HS-27A (cell line): ENCODE results near the gene STK31.
A peak's percentile ranks its signal among the peaks of the same experiment; 100 is the strongest.
"Not testable (repeated sequence)": the region's sequence is repeated elsewhere in the genome, so short reads cannot be mapped to it uniquely, and the experiment has no call there.

Experiments
- DNase-seq: peaks from one replicate; pipeline ENCODE4 v3.0.0-alpha.2; 2012; ENCODE audit warnings: low read depth, missing footprints

STK31 gene

DNA sequence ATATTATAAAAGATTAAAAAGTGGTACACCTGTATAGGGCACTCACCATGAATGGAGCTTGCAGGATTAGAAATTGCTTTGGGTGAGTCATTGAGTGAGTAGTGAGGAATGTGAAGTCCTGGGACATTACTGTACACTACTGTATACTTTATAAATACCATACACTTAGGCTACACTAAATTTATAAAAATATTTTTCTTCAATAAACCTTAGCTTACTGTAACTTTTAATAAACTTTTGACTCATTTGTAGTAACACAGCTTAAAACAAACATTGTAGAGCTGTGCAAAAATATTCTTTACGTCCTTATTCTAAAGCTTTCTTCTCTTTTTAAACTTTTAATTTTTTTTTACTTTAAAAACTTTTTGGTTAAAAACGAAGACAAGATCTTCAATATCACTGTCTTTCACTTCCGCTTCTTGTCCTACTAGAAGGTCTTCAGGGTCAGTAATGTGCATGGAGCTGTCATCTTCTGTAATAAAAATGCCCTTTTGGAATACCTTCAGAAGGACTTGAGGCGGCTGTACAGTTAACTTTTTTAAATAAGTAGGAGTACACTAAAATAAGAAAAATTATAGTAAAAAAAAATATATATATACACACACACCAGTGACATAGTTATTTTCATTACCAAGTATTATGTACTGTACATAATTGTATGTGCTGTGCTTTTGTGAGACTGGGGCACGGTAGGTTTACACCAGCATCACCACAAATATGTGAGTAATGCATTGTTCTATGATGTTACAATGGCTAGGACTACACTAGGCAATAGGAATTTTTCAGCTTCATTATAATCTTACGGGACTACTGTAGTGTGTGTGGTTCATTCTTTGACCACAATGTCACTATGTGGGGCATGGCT lies 3.5 kb downstream of the STK31 start:
- DNase-seq = peak; percentile 61

DNA sequence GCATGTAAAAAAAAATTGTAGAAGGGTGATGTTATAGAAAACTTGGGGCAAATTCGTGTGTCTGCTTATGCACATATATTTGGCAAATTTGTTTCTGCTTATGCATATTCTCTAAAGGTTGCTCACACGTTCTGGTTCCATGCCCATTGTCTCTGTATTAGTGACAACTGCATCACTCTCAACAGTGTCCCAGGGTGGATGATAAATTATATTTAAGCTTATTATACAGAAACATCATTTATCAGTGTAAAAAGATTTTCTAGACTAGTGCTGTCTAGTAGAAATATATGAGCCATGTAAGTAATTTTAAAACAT lies 4.1 kb downstream of the STK31 start:
- no peak for DNase-seq

DNA sequence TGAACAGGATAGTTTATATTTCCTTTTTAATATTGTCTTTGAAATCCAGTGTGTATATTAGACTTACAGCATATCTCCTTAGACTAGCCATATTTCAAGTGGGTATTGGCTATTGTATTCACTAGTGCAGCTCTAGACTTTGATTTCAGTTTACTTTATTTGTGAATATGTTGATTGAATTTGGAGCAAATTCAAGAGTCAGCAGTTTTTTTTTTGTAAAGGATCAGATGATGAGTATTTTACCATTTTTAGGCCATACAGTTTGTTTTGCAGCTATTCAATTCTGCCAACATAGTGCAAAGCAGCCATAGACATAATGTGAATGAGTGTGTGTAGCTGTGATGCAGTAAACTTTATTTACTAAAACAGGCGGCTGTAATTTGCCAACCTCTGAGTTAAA lies 4.6 kb downstream of the STK31 start:
- DNase-seq = no peak

DNA sequence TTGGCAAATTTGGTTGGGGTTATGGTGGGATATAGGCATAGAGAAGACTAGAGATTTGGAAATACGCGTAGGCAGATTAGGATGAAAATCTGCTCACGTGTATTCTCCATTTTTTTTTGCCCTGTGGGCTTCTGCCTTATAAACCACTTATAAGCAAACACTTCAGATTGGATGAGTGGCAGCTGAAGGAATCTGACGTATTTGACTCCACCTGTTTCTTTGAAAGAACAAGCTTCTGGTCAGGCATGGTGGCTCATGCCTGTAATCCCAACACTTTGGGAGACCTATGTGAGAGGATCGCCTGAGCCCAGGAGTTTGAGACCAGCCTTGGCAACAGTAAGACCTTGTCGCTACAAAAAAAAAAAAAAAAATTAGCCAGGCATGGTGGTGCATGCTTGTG lies 5.1 kb downstream of the STK31 start:
- DNase-seq = no peak

DNA sequence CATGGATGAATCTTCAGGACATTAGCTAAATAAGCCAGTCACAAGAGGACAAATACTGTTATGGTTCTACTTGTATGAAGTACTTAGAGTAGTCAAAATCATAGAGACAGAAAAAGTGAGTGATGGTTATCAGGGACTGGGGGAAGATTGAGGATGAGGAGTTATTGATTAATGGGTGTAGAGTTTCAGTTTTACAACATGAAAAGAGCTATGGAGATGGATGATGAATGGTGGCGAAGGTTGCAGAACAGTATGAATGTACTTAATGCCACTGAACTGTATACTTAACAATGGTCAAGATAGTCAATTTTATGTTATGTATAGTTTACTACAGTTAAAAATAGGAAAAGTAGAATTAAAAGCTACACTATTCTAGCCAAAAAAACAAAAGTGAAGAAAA lies 7.8 kb downstream of the STK31 start:
- no peak for DNase-seq

DNA sequence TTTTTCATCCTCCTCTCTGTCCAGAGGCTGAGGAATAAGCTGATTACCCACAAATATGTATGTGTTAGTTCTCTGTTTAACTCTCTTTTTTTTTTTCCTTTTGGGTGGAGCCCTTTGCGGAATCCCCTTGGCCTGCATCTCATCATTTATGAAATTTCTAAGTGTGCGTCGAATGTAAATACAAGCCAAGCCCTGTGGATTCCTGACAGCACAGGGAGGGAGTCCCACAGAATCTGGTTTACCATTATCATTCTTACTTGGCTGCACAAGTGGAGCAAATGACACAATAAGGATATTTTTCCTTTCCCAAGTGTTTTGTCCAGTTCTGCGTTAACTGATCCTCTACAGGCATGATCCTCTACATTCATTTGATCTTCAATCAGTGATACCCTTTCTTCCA lies 11.4 kb downstream of the STK31 start:
- DNase-seq = no peak

DNA sequence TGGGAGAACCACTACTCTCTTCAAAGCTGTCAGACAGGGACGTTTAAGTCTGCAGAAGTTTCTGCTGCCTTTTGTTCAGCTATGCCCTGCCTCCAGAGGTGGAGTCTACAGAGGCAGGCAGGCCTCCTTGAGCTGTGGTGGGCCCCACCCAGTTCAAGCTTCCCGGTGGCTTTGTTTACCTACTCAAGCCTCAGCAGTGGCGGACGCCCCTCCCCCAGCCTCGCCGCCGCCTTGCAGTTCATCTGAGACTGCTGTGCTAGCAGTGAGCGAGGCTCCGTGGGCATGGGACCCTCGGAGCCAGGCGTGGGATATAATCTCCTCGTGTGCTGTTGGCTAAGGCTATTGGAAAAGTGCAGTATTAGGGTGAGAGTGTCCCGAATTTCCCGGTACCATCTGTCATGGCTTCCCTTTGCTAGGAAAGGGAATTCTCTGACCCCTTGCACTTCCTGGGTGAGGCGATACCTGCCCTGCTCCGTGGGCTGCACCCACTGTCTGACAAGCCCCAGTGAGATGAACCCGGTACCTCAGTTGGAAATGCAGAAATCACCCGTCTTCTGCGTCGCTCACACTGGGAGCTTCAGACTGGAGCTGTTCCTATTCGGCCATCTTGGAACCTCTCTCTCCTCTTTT lies 12.7 kb downstream of the STK31 start:
- not testable (repeated sequence) for DNase-seq

DNA sequence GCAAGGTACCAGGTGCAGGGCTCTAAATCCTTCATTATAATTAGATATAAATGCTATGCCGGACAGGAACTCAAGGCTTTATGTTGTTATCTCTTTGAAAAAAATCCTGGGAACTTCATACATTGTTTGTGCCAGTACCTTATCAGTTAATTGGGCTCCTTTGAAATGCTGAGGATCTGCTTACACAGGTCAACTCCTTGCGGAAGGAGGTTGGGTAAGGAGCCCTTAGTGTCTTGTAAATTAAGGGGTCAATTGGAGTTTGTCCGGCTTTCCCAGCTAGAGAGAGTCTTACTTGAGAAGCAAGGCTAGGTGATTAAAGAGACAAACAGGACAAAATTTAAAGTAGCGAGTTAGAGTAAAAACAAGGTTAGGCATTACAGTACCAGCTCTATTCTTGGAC lies 14.1 kb downstream of the STK31 start:
- not testable (repeated sequence) for DNase-seq

DNA sequence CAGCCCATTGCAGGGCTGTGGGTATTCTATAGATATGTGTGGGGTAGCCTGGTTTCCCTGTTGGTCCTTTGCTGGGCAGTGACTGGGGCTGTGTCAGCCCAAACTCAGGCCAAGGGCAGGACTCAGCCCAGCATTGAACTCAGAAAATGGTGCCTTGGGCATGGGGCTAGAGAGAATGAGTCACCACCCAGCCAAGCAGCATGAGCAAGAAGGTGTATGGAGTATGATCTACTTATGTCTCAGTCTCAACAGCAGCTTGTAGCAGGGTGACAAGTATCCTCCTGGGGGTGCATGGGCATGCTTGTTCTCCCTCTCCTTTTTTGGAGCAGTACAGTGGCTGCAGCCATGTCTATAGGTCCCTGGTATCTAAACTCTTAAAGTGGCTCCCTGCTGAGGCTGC lies 32.0 kb downstream of the STK31 start:
- no peak for DNase-seq

DNA sequence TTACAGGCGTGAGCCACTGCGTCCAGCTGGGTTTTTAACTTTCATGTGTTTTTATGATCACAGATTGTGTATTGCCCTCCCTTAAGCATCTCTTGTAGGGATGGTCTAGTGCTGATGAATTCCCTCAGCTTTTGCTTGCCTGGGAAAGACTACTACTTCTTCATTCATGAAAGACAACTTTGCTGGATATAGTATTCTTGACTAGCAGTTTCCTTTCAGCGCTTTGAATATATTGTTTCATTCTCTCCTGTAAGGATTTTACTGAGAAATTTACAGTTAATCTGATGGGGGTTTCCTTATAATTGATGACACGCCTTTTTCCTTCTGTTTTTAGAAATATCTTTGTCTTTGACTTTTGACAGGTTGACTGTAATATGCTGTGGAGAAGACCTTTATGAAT lies 33.2 kb downstream of the STK31 start:
- no peak for DNase-seq

DNA sequence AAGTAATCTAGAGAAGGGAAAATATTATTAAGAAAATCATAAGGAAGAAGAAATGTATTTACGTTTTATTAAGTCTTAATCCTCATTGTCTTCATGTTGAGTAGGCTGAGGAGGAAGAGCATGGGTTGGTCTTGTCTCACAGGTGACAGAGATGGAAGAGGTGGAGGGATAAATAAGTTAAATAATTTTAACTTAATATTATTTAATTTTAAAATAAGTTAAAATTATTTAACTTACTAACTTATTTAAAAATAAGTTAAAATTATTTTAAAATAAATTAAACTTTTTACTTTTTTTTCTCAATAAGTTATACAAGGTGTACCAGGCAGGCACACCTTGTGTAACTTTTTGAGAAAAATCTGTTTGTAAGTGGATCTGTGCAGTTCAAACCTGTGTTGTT lies 36.6 kb downstream of the STK31 start:
- DNase-seq = no peak

DNA sequence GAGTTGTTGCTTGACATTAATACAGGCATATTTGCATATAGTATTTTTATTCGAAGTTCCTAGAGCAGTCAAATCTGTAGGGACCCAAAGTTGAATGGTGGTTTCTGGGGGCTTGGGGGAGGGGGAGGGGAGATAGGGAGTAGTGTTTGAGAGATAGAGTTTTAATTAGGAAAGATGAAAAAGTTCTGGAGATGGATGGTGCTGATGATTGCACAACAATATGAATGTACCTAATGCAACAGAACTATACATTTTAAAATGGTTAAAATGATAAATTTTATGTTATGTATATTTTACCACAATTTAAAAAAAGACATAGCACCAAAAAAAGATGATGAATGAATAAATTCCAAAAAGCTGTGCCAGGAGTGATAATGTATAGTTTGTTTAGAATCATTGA lies 41.8 kb downstream of the STK31 start:
- no peak for DNase-seq

DNA sequence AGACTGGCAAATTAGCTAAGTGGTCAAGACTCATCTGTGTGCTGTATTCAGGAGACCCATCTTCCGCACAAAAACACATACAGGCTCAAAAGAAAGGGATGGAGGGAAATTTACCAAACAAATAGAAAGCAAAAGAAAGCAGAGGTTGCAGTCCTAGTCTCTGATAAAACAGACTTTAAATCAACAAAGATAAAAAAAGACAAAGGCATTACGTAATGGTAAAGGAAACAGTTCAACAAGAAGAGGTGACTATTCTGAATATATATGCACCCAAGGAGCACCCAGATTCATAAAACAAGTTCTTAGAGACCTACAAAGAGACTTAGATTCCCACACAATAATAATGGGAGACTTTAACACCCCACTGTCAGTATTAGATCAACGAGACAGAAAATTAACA lies 48.8 kb downstream of the STK31 start:
- not testable (repeated sequence) for DNase-seq

DNA sequence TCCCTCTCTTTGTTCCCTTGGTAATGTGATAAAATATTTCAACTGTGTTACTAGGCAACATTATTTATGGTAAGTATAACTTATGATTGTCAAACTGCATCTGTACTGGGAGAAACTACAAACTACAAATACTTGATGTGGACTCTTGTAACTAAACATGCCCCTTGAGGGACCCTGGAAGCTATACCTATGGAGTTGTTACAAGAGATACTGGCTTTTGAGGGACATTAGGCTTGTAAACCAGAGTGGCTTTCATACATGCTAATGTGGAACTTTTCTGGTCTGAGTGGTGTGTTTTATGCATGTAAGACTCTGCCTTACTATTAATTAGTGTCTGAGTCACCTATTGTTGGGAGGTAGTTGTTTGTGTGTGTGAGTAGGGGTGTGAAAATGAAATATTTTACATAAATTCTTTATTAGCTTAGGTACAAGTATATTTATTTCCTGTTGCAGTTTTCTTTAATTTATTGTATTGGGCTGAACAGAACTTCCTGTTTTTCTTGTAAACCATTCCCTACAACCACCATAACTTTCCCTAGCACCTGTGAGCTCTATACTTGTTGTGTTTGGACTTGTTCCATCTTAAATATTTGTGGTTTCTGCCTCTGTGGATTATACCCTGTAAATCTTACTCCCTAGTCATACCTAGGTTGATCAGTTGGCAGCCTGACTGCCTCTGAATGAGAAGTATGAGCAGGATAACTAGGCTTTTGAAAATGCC lies 49.8 kb downstream of the STK31 start:
- DNase-seq = peak; percentile 64

DNA sequence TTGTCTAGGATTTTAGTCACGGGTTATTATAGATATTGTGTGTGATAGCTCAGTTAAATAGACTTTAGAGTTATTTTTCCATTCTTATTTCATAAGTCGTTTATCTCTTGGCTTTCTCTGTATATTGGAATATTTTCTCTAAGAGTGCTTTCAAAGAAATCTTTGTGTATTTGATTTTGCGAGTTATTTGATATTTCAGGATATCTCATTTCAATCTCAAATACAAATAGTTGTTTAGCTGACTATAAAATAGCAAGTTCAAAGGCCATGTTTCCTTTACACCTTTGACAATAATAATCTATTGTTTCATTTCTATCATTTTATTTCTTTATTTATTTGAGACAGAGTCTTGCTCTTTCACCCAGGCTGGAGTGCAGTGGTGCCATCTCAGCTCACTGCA lies 55.9 kb downstream of the STK31 start:
- no peak for DNase-seq

DNA sequence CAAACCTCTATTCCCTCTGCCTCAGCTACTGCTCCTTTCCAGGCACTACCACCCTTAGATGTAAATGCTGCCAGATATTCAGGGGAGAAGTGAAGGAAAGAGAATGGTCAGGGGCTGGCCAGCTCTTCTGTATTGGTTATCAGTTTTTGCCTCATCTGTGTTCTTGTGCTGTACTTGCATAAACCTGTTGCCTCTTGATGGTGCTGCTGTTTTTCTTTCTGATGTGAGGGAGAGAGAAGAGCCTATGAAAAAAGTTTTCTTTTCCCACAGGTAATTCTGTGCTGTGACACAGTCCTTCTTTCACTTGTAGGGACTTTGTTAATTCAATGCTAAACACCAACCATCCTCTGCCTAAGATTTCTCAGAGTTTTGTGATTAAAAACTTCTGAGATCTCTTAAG lies 57.5 kb downstream of the STK31 start:
- no peak for DNase-seq

DNA sequence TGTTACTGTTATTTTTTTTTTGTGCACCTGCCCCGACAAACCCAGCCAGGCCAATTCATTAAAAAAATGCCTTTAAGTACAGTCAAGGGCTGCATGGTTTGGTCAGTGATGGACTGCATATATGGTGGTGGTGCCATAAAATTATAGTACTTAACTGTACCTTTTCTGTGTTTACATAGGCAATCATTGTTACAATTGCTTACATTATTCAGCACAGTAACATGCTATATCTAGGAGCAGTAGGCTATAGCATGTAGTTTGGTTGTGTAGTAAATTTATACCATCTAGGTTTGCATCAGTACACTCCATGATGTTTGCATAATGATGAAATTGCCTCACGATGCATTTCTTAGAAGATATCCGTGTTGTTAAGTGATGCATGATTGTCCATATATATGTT lies 58.0 kb downstream of the STK31 start:
- DNase-seq = no peak

DNA sequence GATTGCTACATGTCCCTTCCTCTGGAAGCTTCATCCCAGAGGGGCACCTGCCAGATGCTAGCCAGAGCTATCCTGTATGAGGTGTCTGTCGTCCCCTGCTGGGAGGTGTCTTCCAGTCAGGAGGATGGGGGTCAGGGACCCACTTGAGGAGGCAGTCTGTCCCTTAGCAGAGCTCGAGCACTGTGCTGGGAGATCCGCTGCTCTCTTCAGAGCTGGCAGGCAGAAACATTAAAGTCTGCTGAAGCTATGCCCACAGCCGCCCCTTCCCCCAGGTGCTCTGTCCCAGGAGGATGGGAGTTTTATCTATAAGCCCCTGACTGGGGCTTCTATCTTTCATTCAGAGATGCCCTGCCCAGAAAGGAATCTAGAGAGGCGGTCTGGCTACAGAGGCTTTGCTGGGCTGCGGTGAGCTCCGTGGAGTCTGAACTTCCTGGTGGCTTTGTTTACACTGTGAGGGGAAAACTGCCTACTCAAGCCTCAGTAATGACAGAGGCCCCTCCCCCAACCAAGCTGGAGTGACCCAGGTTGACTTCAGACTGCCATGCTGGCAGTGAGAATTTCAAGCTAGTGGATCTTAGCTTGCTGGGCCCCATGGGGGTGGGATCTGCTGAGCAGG lies 69.3 kb downstream of the STK31 start:
- not testable (repeated sequence) for DNase-seq

DNA sequence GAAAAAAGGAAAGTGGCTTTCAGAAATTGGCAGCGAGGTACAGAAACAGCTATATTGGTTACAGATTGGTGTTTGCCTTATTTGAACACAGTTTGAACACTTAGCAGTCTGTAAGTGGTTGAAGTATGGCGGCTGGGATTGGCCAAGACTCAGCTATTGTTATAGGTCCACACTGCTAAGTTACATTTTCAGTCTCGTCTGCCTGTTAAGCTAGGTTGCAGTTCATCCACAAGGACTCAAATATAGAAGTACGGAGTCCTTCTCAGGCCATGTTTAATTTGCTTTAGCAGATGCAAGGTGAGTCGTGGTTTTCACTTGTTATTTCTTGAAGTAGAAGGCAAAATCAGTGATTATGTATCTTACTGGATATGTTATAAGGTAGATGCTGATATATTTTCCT lies 73.1 kb downstream of the STK31 start:
- DNase-seq = no peak

DNA sequence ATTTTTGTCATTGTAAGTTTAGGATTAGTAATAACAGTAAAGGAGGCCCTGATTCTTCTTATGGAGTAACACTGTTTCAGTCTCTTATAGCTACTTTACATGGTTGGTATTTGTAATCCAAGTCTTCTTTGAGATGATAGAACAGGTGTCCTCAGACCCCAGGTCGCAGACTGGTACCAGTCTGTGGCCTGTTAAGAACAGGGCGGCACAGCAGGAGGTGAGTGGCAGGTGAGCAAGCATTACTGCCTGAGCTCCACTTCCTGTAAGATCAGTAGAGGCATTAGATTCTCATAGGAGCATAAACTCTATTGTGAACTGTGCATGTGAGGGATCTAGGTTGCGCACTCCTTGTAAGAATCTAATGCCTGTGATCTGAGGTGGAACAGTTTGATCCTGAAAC lies 77.3 kb downstream of the STK31 start:
- DNase-seq = no peak

DNA sequence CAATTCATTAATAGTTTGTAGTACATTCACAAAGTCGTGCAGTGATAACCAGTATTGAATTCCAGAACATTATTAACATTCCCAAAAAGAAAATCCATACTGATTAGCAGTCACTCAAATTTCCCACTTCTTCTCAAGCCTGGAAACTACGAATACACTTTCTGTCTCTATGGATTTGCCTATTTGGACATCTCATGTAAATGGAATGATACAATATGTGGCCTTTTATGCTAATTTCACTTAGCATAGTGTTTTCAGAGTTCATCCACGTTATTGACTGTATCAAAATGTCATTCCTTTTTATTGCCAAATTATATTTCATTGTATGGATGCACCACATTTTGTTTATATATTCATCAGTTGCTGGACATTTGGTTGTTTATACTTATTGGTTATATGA lies 78.8 kb downstream of the STK31 start:
- no peak for DNase-seq

DNA sequence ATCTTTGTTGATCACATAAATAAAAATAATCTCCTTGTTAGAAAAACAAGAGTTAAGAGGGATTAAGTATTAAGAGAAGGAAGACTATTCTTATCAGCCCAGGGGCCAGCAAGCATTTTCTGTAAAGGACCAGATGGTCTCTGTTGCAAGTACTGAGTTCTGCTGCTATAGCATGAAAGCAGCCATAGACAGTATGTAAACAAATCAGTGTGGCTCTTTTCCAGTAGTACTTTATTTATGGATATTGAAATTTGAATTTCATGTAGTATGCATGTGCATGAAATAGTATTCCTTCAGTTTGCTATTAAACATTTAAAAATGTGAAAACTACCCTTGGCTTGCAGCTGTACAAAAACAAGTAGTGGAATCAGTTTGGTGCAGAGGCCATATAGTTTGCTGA lies 81.7 kb downstream of the STK31 start:
- no peak for DNase-seq
